GM19397 (cell line): ENCODE results near the gene GATAD2A.

Source experiments
- ATAC-seq: cut with Tn5 transposase; IDR thresholded peaks from one replicate; pipeline ENCODE4 v1.9.1; 2021; ENCODE audit warnings: mild to moderate bottlenecking, moderate library complexity; ENCODE audit not compliant: unreplicated experiment

Gene GATAD2A

DNA sequence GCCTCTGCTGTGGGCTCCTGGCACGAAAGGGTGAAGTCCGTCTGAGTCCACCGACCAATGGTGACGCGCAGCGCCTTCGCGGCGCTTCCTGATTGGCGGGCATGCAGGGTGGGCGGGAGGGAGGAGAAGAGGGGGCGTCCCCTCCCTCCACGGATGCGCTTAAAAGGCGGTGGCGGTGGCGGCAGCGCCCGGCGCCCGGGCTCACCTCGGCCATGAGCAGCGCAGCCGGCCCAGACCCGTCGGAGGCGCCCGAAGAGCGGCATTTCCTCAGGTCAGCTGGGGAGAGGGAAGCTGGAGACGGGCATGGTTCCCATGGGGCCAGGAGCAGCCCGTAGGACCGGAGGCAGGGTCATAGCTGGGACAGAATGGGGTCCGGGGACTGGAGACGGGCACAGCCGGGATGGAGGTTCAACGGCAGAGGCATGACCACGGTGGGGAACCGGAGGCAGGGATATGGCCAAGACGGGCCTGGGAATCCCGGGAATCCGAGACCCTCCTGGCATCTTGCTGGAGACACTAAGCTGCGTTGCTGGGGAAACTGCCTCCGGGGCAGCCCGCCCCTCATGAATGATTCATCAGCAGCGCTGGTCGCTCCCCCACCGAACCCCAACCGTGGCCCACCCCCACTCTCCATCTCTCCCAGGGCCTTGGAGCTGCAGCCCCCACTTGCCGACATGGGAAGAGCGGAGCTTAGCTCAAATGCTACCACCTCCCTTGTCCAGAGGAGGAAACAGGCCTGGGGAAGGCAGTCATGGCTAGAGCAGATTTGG is 123.4 kb downstream of the GATAD2A start, which contains the start of gene YJEFN3:
Gene YJEFN3 (plus strand): TSS at position 191 of the 770 bp plus-strand sequence. CDS start 22 bp downstream, at position 213.
- no peak for ATAC-seq

- ATAC-seq, result no peak
Observed at GRCh38 chr19:19529783-19530422, 124.4 kb downstream of the GATAD2A start.

- no peak for ATAC-seq
Observed at GRCh38 chr19:19530423-19530804, 124.9 kb downstream of the GATAD2A start.

- ATAC-seq, result no peak
Observed at GRCh38 chr19:19530889-19531288, 125.4 kb downstream of the GATAD2A start.

- ATAC-seq, result no peak
Observed at GRCh38 chr19:19531951-19532805, 126.7 kb downstream of the GATAD2A start.

DNA sequence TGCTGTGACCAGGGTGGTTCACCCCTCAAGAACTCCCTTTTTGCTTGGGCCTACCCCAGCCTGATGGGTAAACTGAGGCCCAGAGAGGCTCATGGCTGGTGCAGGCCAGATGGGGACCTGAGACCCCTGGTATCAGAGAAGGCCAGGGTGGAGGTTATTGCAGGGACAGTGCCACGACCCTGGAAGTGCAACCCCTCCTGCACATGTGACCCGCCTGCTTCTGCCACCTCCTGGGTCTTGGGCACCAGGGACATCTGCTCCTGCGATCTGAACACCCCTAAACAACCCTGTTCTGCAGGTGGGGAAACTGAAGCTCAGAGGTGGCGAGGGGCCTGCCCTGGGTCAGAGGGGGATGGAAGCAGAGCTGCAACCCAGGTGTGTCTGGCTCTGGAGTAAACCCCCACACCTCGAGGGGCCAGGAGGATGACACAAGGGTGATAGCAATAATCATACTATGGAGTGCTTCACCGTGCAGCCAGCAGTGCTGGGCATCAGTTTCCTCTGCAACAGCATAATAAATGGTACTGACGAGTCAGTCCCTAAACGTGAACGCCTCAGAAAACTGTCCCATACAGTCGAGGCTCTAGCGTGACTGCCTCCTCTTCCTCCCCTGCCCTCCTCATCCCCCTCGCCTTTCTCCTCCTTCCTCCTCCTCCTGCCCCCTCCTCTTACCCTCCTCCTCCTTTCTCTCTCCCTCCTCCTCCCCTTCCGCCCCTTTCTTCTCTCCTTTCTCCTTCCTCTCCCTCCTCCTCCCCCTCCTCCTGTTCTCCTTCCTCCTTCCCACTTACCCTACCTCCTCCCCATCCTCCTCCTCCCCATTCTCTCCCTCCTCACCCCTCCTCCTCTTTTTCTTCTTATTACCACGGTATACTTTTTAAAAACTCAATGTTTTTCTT is 127.6 kb downstream of the GATAD2A start:
- ATAC-seq, result no peak

GRCh38 chr19:19533841-19534240 is 128.4 kb downstream of the GATAD2A start:
- no peak for ATAC-seq

DNA sequence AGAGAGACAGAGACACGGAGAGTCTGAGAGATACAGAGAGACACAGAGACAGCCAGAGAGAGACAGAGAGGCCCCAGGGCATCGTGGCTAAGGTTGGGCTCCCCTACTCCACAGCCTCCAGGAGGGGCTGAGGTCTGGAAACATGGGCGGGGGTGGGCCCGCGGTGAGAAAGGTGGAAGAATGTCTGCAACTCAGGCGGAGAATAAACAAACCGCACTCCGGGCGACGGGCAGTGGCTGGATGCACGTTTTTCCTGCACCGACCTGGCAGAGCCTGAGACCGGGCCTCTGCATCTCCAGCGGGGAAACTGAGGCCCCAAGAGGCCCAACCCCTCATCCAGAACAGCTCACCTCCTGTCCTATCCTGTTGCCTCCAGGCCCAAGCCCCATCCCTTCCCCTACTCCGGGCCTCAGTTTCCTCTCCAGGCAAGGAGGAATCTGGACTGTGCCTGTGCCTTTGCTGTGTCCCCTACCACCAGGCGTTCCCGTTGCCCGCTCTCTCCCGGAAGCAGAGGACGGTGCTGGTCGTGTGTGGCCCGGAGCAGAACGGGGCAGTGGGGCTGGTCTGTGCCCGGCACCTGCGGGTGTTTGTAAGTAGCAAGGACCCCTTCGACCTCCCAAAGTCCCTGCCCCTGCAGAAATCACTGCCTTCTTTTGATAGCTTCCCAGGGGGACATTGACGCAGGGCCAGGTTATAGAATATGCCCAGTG is 129.2 kb downstream of the GATAD2A start:
- ATAC-seq, result no peak

- ATAC-seq, result no peak
Observed at GRCh38 chr19:19535311-19536191, 130.1 kb downstream of the GATAD2A start.

DNA sequence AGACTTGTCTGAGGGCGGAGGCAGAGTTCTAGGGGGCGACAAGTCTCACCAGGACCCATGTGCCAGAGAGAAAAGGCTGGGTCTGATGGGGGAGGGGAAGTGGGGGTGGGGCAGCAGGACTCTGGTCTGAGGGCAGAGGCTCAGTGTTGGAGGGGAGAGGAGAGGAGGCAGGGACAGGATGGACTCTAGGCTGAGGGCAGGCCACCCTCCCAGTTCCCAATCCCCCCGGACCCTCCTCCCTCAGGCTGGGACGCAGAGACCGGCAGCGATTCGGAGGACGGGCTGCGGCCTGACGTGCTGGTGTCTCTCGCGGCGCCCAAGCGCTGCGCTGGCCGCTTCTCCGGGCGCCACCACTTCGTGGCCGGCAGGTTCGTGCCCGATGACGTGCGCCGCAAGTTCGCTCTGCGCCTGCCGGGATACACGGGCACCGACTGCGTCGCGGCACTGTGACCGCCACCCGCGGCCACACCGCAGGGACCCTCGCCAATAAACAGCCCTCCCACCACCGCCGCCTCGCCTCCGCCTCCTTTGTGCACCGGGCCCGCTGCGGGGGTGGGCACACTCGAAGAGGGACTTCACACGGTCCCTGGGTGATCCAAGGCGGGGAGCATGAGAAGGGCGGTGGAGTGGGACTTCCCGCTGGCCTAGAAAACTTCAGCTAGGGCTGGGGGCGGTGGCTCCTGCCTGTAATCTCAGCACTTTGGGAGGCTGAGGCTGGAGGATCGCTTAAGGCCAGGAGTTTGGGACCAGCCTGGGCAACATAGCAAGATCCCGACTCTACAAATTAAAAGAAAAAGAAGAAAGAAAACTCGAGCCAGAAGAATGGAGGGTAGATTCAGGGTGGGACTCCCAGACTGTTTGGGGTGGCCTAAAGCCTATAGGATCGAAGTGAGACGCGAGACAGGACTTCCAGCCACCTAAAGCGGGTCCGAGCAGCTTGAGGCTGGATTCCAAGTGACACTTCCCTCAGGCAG is 131.9 kb downstream of the GATAD2A start:
- no peak for ATAC-seq

DNA sequence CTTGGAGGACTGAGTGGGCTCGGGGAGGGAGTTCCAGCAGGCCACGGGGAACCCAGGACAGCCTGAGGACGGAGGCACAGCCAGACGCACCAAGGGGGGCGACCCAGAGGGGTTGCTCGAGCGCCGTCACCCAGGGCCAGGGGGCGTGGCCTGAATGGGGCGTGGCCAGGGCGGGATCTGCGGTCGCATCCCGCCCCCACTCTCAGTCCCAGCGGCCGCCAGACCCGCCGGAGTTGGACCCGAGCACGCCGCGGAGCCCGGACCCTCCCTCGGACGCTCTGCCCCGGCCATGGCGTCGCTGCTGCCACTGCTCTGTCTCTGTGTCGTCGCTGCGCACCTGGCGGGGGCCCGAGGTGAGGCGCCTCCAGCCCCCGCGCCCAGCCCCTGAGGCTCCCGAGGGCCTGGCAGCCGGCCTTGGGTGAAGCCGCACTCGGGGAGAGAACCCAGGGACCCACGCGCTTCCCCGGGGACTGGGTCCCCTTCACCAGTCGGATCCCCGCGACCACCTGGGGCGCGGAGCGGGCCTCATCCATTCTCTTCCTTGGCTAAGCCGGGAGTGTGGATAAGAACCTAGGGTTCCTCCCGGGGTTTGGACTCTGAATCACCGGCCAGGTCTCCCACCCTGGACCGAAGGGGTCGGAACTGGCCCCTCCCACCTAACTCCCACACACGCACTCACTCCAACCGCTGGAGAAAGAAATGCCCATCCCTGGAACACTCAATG is 132.7 kb downstream of the GATAD2A start, which contains the start of gene CILP2:
Gene CILP2 (plus strand): TSS at position 205 of the 724 bp plus-strand sequence. CDS start 85 bp downstream, at position 290.
- ATAC-seq, result no peak

GRCh38 chr19:19538785-19539166 is 133.3 kb downstream of the GATAD2A start:
- ATAC-seq, result no peak

- no peak for ATAC-seq
Observed at GRCh38 chr19:19539698-19540063, 134.2 kb downstream of the GATAD2A start.

DNA sequence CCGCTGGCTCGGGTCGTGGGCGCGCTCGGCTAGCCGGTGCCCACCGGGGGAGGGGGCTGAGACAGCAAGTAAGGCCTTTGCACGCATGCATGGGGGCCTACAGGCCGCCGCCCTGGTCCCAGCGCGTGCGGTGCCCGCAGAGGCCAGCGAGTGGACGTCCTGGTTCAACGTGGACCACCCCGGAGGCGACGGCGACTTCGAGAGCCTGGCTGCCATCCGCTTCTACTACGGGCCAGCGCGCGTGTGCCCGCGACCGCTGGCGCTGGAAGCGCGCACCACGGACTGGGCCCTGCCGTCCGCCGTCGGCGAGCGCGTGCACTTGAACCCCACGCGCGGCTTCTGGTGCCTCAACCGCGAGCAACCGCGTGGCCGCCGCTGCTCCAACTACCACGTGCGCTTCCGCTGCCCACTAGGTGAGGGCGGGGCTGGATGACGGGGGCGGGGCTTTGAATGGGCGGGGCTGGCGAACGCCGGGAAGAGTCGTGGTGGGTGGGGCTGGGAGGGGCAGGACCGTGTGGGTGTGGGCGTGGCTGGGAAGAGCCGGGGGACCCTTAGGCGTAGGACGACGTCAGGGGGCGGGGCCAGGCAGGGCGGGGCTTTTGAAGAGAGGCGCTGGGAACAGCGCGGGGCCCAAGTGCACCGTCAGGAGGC is 134.7 kb downstream of the GATAD2A start:
- ATAC-seq, result no peak

DNA sequence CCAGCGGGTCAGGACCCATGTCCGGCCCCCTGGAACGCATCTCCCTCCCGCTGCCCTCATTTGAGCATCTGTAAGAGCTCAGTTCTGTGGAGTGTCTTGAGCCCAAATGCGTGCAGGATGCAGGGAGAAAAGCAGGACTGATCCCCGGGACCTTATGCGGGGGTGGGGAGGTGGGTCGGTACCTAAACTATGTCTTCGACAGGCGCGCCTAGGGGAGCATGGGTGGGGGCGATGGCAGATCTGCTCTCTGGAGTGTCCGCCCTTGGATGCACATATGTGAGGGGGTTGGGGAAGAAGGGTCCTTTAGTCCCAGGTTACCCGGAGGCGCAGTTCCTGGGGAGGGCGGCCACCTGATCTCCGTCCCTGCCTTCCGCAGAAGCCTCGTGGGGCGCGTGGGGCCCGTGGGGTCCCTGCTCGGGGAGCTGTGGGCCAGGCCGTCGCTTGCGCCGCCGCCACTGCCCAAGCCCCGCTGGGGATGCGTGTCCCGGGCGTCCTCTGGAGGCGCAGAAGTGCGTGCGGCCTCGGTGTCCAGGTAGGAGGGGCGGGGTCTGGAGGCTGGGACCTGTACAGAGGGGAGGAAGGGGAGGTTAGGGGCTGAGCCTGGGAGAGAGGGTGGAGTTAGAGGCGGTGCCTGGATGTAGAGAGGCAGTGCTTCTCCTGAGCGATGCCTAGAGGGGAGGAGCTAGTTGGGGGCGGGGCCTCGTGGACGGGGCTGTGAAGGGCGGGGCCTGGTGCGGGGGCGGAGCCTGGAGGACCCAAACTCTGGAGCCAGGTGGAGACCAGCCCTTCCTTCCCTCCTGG is 135.4 kb downstream of the GATAD2A start:
- ATAC-seq, result peak; percentile 64

- ATAC-seq, result no peak
Observed at GRCh38 chr19:19541616-19542015, 136.1 kb downstream of the GATAD2A start.
